Measurements from ENCODE around the gene PCBP1.

DNA sequence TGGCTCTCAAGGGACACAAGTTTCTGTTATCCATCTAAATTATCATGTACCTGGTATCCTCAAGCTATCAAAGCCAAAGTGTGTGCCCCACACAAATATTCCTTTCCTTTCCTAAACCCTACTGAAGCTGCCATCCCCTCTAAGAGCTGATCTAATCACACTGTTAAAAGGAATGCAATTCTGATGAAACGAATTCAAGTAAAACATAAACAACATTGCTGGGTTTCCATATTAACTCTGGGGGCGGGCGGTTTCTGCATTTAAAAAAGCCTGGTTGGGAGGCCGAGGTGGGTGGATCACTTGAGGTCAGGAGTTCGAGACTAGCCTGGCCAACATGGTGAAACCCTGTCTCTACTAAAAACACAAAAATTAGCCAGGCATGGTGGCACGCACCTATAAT lies 41.9 kb upstream of the PCBP1 start:
- TF ChIP-seq CTCF (IDR thresholded peaks at IDR 0.05) (no peak), POLR2A (IDR thresholded peaks at IDR 0.05) (no peak), POLR2AphosphoS5 (IDR thresholded peaks at IDR 0.05) (no peak)
